H1 (cell line): Measurements from ENCODE around the gene KRTAP3-2. TPM values are rescaled to one million over a fixed set of nuclear protein-coding genes. Genes with fewer than 3 reads are reported as not detected.
"Not testable (repeated sequence)": the region's sequence is repeated elsewhere in the genome, so short reads cannot be mapped to it uniquely, and the experiment has no call there.

ENCODE experiments used
- CTCF ChIA-PET: fragments of 300-600 bp; sonication (Branson Sonifier 250); formaldehyde crosslinking; loops from one replicate; lab custom pipeline; 2021; ENCODE audit not compliant: partially characterized antibody; lab: Charles Lee
- POLR2A ChIA-PET: fragments of 300-600 bp; sonication (Branson Sonifier 250); formaldehyde crosslinking; loops from one replicate; lab custom pipeline; 2021; ENCODE audit warnings: inconsistent platforms; ENCODE audit not compliant: partially characterized antibody; lab: Charles Lee
- DNase-seq, 2 experiments: peaks; one replicate each; pipeline versions ENCODE4 v3.0.0 to v3.0.0-alpha.2; 2010 to 2022; ENCODE audit warnings: low spot score in 2 of 2, low read depth in 1 of 2, mixed read lengths in 1 of 2
- FAIRE-seq: peaks from 2 replicates; lab custom pipeline; 2011; peaks lifted over from hg19 to GRCh38; lab: Jason Lieb, UNC
- H2AFZ ChIP-seq: 2 replicates; pipeline ENCODE4 v1.8.1; 2012; ENCODE audit warnings: low read length, inconsistent platforms
- H2AK5ac ChIP-seq: 2 replicates; pipeline ENCODE4 v1.6.1; 2013; ENCODE audit warnings: low read depth, low read length
- H2BK120ac ChIP-seq: replicated peaks from 2 replicates; pipeline ENCODE3; 2013; ENCODE audit warnings: low read depth, low read length, inconsistent platforms
- H2BK12ac ChIP-seq: 2 replicates; pipeline ENCODE4 v1.6.1; 2013; ENCODE audit warnings: low read depth, low read length
- H2BK15ac ChIP-seq: 2 replicates; pipeline ENCODE4 v1.6.1; 2013; ENCODE audit warnings: low read length
- H2BK20ac ChIP-seq: 2 replicates; pipeline ENCODE4 v1.6.1; 2013; ENCODE audit warnings: low read length
- H2BK5ac ChIP-seq: 2 replicates; pipeline ENCODE4 v1.6.1; 2013; ENCODE audit warnings: low read depth, low read length
- H3K14ac ChIP-seq: 2 replicates; pipeline ENCODE4 v1.6.1; 2013; ENCODE audit warnings: inconsistent platforms; ENCODE audit not compliant: insufficient read length
- H3K18ac ChIP-seq: 2 replicates; pipeline ENCODE4 v1.6.1; 2013; ENCODE audit warnings: low read length; ENCODE audit errors: extremely low read depth
- H3K23ac ChIP-seq: 2 replicates; pipeline ENCODE4 v1.6.1; 2013; ENCODE audit warnings: inconsistent platforms; ENCODE audit not compliant: insufficient read length
- H3K23me2 ChIP-seq: 2 replicates; pipeline ENCODE4 v1.6.1; 2013; ENCODE audit warnings: low read depth, low read length
- H3K27ac ChIP-seq: 2 replicates; pipeline ENCODE4 v1.6.1; 2011; ENCODE audit warnings: low read depth, low read length, inconsistent platforms
- H3K27me3 ChIP-seq, 4 experiments: replicated peaks in 1 of 4; 1 replicate in 1 of 4; 2 replicates in 3 of 4; pipeline versions ENCODE4 v1.6.1 to v1.8.1; 2011 to 2013; ENCODE audit warnings: low read length in 3 of 4, mild to moderate bottlenecking in 3 of 4, inconsistent platforms in 2 of 4, mixed read lengths in 2 of 4, moderate library complexity in 1 of 4; ENCODE audit not compliant: control insufficient read depth in 3 of 4, insufficient read depth in 3 of 4; ENCODE audit errors: extremely low read depth in 1 of 4
- H3K36me3 ChIP-seq, 4 experiments: 2 replicates each; pipeline versions ENCODE4 v1.6.1 to v1.8.1; 2011 to 2013; ENCODE audit warnings: mild to moderate bottlenecking in 4 of 4, low read length in 3 of 4, moderate library complexity in 2 of 4, control low read depth in 1 of 4, inconsistent platforms in 1 of 4; ENCODE audit not compliant: insufficient read depth in 4 of 4, control insufficient read depth in 2 of 4
- H3K4ac ChIP-seq: replicated peaks from 2 replicates; pipeline ENCODE3; 2013; ENCODE audit warnings: low read length, low read depth, mixed read lengths, inconsistent platforms; ENCODE audit not compliant: insufficient read length
- H3K4me1 ChIP-seq, 4 experiments: replicated peaks in 1 of 4; 1 replicate in 1 of 4; 2 replicates in 3 of 4; pipeline versions ENCODE4 v1.6.1 to v1.8.1; 2011 to 2013; ENCODE audit warnings: low read length in 3 of 4, inconsistent platforms in 2 of 4, mixed read lengths in 1 of 4; ENCODE audit not compliant: insufficient read depth in 4 of 4, control insufficient read depth in 3 of 4
- H3K4me2 ChIP-seq, 2 experiments: 2 replicates each; pipeline versions ENCODE4 v1.6.1 to v1.8.1; 2011 to 2013; ENCODE audit warnings: low read depth in 2 of 2, low read length in 2 of 2, control low read depth in 1 of 2, inconsistent platforms in 1 of 2, mild to moderate bottlenecking in 1 of 2; ENCODE audit not compliant: insufficient read depth in 1 of 2
- H3K4me3 ChIP-seq, 4 experiments: fragments of 200-600, 300-600 bp in 1 of 4; sonication (generic), shearing (Covaris generic), sonication (Bioruptor Twin) in 1 of 4; 2 replicates each; pipeline versions ENCODE4 v1.5.1 to v1.8.1; 2011 to 2016; ENCODE audit warnings: low read length in 4 of 4, low read depth in 3 of 4, control low read depth in 2 of 4, inconsistent platforms in 2 of 4, mild to moderate bottlenecking in 2 of 4, mixed read lengths in 1 of 4, moderate library complexity in 1 of 4; ENCODE audit not compliant: insufficient read depth in 2 of 4; ENCODE audit errors: extremely low read depth in 1 of 4
- H3K56ac ChIP-seq: replicated peaks from 2 replicates; pipeline ENCODE3; 2013; ENCODE audit warnings: low read depth, mild to moderate bottlenecking, mixed read lengths, low read length, inconsistent platforms; ENCODE audit not compliant: insufficient read length
- H3K79me1 ChIP-seq: 2 replicates; pipeline ENCODE4 v1.6.1; 2013; ENCODE audit warnings: low read depth, low read length, control low read depth
- H3K79me2 ChIP-seq, 2 experiments: 2 replicates each; pipeline versions ENCODE4 v1.6.1 to v1.8.1; 2012 to 2013; ENCODE audit warnings: low read length in 2 of 2, mild to moderate bottlenecking in 2 of 2, inconsistent platforms in 1 of 2; ENCODE audit not compliant: insufficient read depth in 2 of 2, control insufficient read depth in 1 of 2
- H3K9ac ChIP-seq, 4 experiments: replicated peaks in 1 of 4; 1 replicate in 1 of 4; 2 replicates in 3 of 4; pipeline versions ENCODE4 v1.6.1 to v1.8.1; 2011 to 2013; ENCODE audit warnings: low read depth in 3 of 4, low read length in 3 of 4, control low read depth in 2 of 4, mild to moderate bottlenecking in 2 of 4, moderate library complexity in 2 of 4, inconsistent platforms in 1 of 4; ENCODE audit errors: extremely low read depth in 1 of 4
- H3K9me3 ChIP-seq, 2 experiments: 2 replicates each; pipeline versions ENCODE4 v1.6.1 to v1.8.1; 2012 to 2013; ENCODE audit warnings: mild to moderate bottlenecking in 2 of 2, moderate library complexity in 2 of 2, control low read depth in 1 of 2, inconsistent platforms in 1 of 2, low read depth in 1 of 2, low read length in 1 of 2, mixed read lengths in 1 of 2; ENCODE audit not compliant: insufficient read depth in 2 of 2
- H4K20me1 ChIP-seq, 2 experiments: replicated peaks in 1 of 2; 2 replicates each; pipeline versions ENCODE3 to v1.8.1; 2011 to 2013; ENCODE audit warnings: inconsistent platforms in 2 of 2, low read length in 2 of 2, mild to moderate bottlenecking in 1 of 2; ENCODE audit not compliant: insufficient read depth in 2 of 2, control insufficient read depth in 1 of 2
- H4K5ac ChIP-seq: 2 replicates; pipeline ENCODE4 v1.6.1; 2013; ENCODE audit warnings: low read length, low read depth, mixed read lengths, inconsistent platforms; ENCODE audit not compliant: insufficient read length
- H4K8ac ChIP-seq: 2 replicates; pipeline ENCODE4 v1.8.0; 2013; ENCODE audit warnings: mild to moderate bottlenecking, moderate library complexity, low read length, inconsistent platforms; ENCODE audit not compliant: insufficient read depth; ENCODE audit errors: extremely low read depth
- H4K91ac ChIP-seq: replicated peaks from 2 replicates; pipeline ENCODE3; 2013; ENCODE audit warnings: low read length, mixed read lengths, inconsistent platforms; ENCODE audit not compliant: insufficient read length
- SIX5 ChIP-seq: IDR thresholded peaks from 2 replicates; pipeline ENCODE4 v1.6.1; 2011; ENCODE audit warnings: mild to moderate bottlenecking, low read depth, low read length
- WGBS, 2 experiments: shearing (Covaris generic) in 1 of 2; methylation state at CpG; one replicate each; pipeline versions ENCODE4 v1.1.6 to v1.1.7; 2013 to 2015; ENCODE audit warnings: low lambda C conversion rate in 2 of 2, mixed read lengths in 2 of 2, inconsistent platforms in 1 of 2, low coverage in 1 of 2, missing lambda C conversion rate in 1 of 2; ENCODE audit not compliant: insufficient replicate concordance in 2 of 2, insufficient coverage in 1 of 2, insufficient read length in 1 of 2; ENCODE audit errors: extremely low coverage in 1 of 2, missing lambda C conversion rate in 1 of 2; 5-methylcytosine and 5-hydroxymethylcytosine counted together
- polyA plus RNA-seq, 7 experiments: library from polyadenylated mRNA; depleted of rRNA in 3 of 7; stranded (reverse) in 5 of 7; unstranded in 2 of 7; fragments of >200 nt in 5 of 7; fragments of 200-250 nt in 2 of 7; gene quantifications; 1 replicate in 5 of 7; 2 replicates in 1 of 7; 4 replicates in 1 of 7; pipeline versions ENCODE4 v1.2.1 to v1.2.3, GENCODE V29; 2011 to 2013; ENCODE audit warnings: missing spikeins in 2 of 7, mixed read lengths in 2 of 7
- total RNA-seq: library from RNA; stranded (reverse); fragmentation: NEBNext Ultra II Directional; extraction: Animal tissue kit (Norgen Biotek cat#: 25700); gene quantifications from 2 replicates; pipeline ENCODE4 v1.2.1, GENCODE V29; 2021
- TF ChIP-seq, protein P1 (sequence below): IDR thresholded peaks from 2 replicates; pipeline ENCODE4 v1.6.1; 2012; ENCODE audit warnings: inconsistent platforms

Gene KRTAP3-2
- total and polyA plus RNA-seq, 2 of the 8 experiments (the other 6 are each of a cell fraction or from before 2014, with no cell fraction given) = not detected

DNA sequence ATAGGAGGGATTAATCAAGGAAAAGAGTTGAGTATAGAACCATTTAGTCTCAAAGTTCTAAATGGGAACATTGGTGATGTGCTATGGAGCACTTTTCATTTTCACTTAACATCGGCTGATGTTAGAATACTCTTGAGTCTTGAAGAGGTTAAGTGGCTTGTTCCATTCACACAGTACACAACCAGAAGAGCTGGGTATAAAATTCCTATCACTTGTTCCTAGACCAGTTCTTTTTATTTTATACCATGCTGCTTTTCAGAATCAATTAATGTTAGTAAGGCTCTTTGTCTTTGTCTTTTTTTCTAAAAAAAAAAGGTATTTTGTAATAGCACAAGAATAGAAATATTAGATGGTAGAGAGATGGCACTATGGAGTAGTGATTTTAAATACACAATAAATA is 43.2 kb upstream of the KRTAP3-2 start (continued):
- TF ChIP-seq, protein P1, sequence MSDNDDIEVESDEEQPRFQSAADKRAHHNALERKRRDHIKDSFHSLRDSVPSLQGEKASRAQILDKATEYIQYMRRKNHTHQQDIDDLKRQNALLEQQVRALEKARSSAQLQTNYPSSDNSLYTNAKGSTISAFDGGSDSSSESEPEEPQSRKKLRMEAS = no peak
- no peak for TF ChIP-seq SIX5

DNA sequence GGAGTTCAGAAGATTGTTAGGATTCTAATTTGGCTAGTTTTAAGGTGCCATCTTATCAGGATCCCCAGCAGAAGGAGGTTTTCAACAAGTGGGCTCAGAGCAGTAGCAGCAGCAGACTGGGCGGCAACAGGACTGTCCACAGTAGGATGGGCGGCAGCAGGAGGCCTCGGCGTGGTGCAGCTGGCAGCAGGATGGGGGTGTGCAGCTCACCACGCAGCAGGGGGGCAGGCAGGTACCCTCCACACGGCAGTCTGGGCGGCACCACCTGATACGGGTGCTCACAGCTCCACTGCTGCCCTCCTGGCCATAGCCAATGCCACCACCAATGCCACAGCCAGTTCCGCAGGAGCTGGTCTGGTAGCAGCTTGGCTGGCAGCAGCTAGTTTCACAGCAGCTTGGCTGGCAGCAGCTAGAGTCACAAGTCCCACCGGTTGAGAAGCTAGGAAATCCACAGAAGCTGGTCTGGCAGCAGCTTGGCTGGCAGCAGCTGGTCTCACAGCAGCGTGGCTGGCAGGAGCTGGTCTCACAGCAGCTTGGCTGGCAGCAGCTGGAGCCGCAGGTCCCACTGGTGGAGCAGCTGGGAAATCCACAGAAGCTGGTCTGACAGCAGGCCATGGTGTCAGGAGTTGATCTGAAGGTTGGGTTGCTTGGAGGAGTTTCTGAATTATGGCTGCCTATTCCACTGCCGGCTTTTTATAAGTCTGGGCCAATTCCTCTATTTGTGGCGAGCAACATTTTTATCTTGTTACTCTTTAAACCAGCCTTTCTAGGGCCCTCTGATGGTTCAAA is 41.3 kb upstream of the KRTAP3-2 start, which contains the start of gene KRTAP1-1:
KRTAP1-1 (minus strand) TSS at position 668 of the 789 bp plus-strand sequence; CDS start at position 615, 53 bp downstream.
- H4K8ac ChIP-seq, H3K79me1 ChIP-seq, POLR2A ChIA-PET, H3K4ac ChIP-seq, H2AK5ac ChIP-seq, H3K4me2 ChIP-seq, H4K5ac ChIP-seq, H3K9ac ChIP-seq, H3K56ac ChIP-seq, FAIRE-seq, H3K27ac ChIP-seq, H2BK12ac ChIP-seq, H2BK120ac ChIP-seq, H2AFZ ChIP-seq, H3K14ac ChIP-seq, H3K18ac ChIP-seq, H2BK15ac ChIP-seq, H4K20me1 ChIP-seq, DNase-seq, H4K91ac ChIP-seq, H3K23me2 ChIP-seq, H3K27me3 ChIP-seq, H3K79me2 ChIP-seq, H3K36me3 ChIP-seq, H3K23ac ChIP-seq, H2BK20ac ChIP-seq, H3K9me3 ChIP-seq, H2BK5ac ChIP-seq, H3K4me3 ChIP-seq, H3K4me1 ChIP-seq: not testable (repeated sequence)
- WGBS, 2 experiments = 80% methylated on average over 14 of the region's 14 CpGs; no CpG with 5 or more reads in 1 of the 2 experiments
- CTCF ChIA-PET = interaction anchor here (1.0 kb wide), 1 partner anchor 281 kb away, joined by 3 read pairs; no protein-coding TSS in a partner anchor
